Naive thymus-derived CD4-positive, alpha-beta T cell (primary cell): ENCODE data around the gene MED12L. TPM values are rescaled to one million over a fixed set of nuclear protein-coding genes. Genes with fewer than 3 reads are reported as not detected.

Source experiments
- ATAC-seq: fragments of 150-1000 bp; cut with Tn5 transposase; 2 replicates; pipeline ENCODE4 v1.10.0; 2021; ENCODE audit warnings: mild to moderate bottlenecking, moderate library complexity
- CTCF ChIA-PET: fragments of 350-600 bp; sonication (Branson Sonifier 250); formaldehyde crosslinking; loops from one replicate; lab custom pipeline; 2021; ENCODE audit warnings: antibody characterized with exemption; lab: Charles Lee
- POLR2A ChIA-PET: fragments of 350-600 bp; sonication (Branson Sonifier 250); formaldehyde crosslinking; loops from one replicate; lab custom pipeline; 2021; ENCODE audit warnings: antibody characterized with exemption, inconsistent platforms; lab: Charles Lee
- DNase-seq, 9 donors: peaks; one replicate each; pipeline versions ENCODE4 v3.0.0 to v3.0.0-alpha.2; 2020 to 2022; ENCODE audit warnings: mixed read lengths in 1 of 9
- H3K27ac ChIP-seq: one replicate; pipeline ENCODE4 v1.7.0; 2013; ENCODE audit warnings: mild to moderate bottlenecking, low read depth, low read length, moderate library complexity
- H3K27me3 ChIP-seq, 2 donors: one replicate each; pipeline ENCODE4 v1.7.0; 2013; ENCODE audit warnings: low read length in 2 of 2, mild to moderate bottlenecking in 2 of 2, moderate library complexity in 2 of 2; ENCODE audit not compliant: control insufficient read depth in 2 of 2, insufficient read depth in 2 of 2
- H3K36me3 ChIP-seq, 3 experiments: 1 replicate in 2 of 3; 2 replicates in 1 of 3; pipeline ENCODE4 v1.7.0; 2013; ENCODE audit warnings: low read length in 3 of 3, mild to moderate bottlenecking in 3 of 3, moderate library complexity in 1 of 3; ENCODE audit not compliant: insufficient read depth in 3 of 3, control insufficient read depth in 2 of 3
- H3K4me1 ChIP-seq, 2 donors: one replicate each; pipeline ENCODE4 v1.7.0; 2013; ENCODE audit warnings: low read length in 2 of 2, mild to moderate bottlenecking in 2 of 2, moderate library complexity in 1 of 2; ENCODE audit not compliant: control insufficient read depth in 2 of 2, insufficient read depth in 2 of 2
- H3K4me3 ChIP-seq: 2 replicates; pipeline ENCODE4 v1.7.0; 2013; ENCODE audit warnings: mild to moderate bottlenecking, low read length
- H3K9me3 ChIP-seq, 3 experiments: 1 replicate in 2 of 3; 2 replicates in 1 of 3; pipeline ENCODE4 v1.7.0; 2013; ENCODE audit warnings: low read length in 3 of 3; ENCODE audit not compliant: control insufficient read depth in 2 of 3
- H3K27ac Mint-ChIP-seq, 9 donors: one replicate each; pipeline ENCODE4 v1.8.0; 2020 to 2022; ENCODE audit warnings: mixed read lengths in 9 of 9, mild to moderate bottlenecking in 8 of 9, moderate library complexity in 5 of 9, inconsistent platforms in 2 of 9
- H3K27me3 Mint-ChIP-seq, 5 donors: one replicate each; pipeline ENCODE4 v1.8.0; 2021 to 2022; ENCODE audit warnings: mixed read lengths in 5 of 5, mild to moderate bottlenecking in 1 of 5
- H3K36me3 Mint-ChIP-seq, 5 donors: one replicate each; pipeline ENCODE4 v1.8.0; 2020 to 2022; ENCODE audit warnings: mixed read lengths in 5 of 5, mild to moderate bottlenecking in 3 of 5, inconsistent platforms in 1 of 5
- H3K4me1 Mint-ChIP-seq, 7 donors: one replicate each; pipeline ENCODE4 v1.8.0; 2020 to 2022; ENCODE audit warnings: mixed read lengths in 7 of 7, mild to moderate bottlenecking in 3 of 7, inconsistent platforms in 1 of 7
- H3K4me3 Mint-ChIP-seq, 10 donors: one replicate each; pipeline ENCODE4 v1.8.0; 2020 to 2022; ENCODE audit warnings: mild to moderate bottlenecking in 10 of 10, mixed read lengths in 10 of 10, moderate library complexity in 6 of 10, inconsistent platforms in 2 of 10
- H3K9me3 Mint-ChIP-seq, 11 donors: one replicate each; pipeline ENCODE4 v1.8.0; 2020 to 2022; ENCODE audit warnings: mixed read lengths in 11 of 11, mild to moderate bottlenecking in 4 of 11, inconsistent platforms in 1 of 11, moderate library complexity in 1 of 11
- intact Hi-C, 2 donors: fragments of 100-400 bp; cut with micrococcal nuclease; formaldehyde crosslinking; loops; one replicate each; pipeline ENCODE4 v1.15.1; 2023
- polyA plus RNA-seq, 2 donors: library from polyadenylated mRNA; unstranded; fragments of 300-500 nt; fragmentation: Illumina TruSeq; gene quantifications; one replicate each; pipeline ENCODE4 v1.2.3, GENCODE V29; 2021
- total RNA-seq, 6 experiments: library from RNA in 5 of 6; stranded (reverse) in 5 of 6; gene quantifications; 1 replicate in 5 of 6; 2 replicates in 1 of 6; pipeline ENCODE4 v1.2.3 and lab custom pipeline; 2021 to 2026

MED12L gene
- total and polyA plus RNA-seq, 7 experiments from 2014 or later, result 0.32 to 4.9 (median 0.68) TPM; not detected in 2

DNA sequence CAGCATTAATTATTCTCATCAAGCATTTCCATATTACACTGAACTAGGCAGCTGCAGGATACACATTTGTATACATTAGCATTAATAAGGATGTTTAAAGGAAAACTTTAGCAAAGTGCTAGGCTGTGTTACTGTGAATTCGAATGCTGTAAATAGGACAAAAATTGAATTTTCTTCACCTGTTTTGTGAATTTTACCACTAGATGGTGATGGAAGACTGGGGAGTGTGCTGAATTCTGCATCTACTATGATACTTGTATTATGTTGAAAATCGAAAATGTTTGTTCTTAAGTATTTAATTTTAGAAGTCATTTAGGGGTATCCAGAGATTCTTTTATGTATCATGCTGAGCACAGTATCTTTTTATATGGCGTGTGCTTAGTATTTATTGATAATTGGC, 205.2 kb downstream of the MED12L start:
- intact Hi-C loops, result loop anchor here in 1 of 2 donors (2.0 kb wide), 1 partner anchor 548 kb away; no protein-coding TSS in a partner anchor
- no peaks in the 10 kb centered on the region for H3K27me3 ChIP-seq
- no peak overlapping the region for H3K4me3 ChIP-seq
- H3K36me3 Mint-ChIP-seq, result no peaks in the 10 kb centered on the region
- no peak overlapping the region for H3K4me3 Mint-ChIP-seq
- peaks cover 0 to 6% (median 0%) of the 10 kb centered on the region in 7 donors for H3K4me1 Mint-ChIP-seq
- POLR2A ChIA-PET, result no interaction called here
- no peaks in the 10 kb centered on the region for H3K4me1 ChIP-seq
- H3K27ac Mint-ChIP-seq, result no peak overlapping the region
- CTCF ChIA-PET, result no interaction called here
- DNase-seq (no peak), ATAC-seq (no peak)
- no peak overlapping the region for H3K27ac ChIP-seq
- H3K36me3 ChIP-seq, result no peaks in the 10 kb centered on the region
- H3K9me3 ChIP-seq, result no peaks in the 10 kb centered on the region
- no peaks in the 10 kb centered on the region for H3K9me3 Mint-ChIP-seq
- peaks cover 0 to 20% (median 0%) of the 10 kb centered on the region in 5 donors for H3K27me3 Mint-ChIP-seq

DNA sequence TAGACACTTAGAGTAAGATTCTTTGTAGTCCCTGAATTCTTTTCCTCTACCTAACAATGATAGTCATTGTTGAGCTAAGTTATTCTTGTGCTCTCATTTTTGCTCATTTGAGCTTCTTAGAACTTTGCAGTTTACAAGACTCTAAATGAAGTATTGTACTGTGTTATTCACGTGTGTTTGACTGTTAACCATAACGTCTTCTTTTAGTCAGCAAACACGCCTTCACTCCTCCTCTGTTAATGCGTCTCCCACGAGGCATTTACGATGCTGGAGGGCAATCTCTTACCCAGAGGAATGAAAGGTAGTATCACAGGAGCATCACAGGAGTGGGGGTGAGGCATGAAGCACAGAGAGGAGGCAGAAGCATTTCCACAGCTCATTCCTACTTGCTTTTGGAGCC, 207.7 kb downstream of the MED12L start:
- Mint-ChIP-seq H3K27me3 (peaks cover 0 to 31% (median 11%) of the 10 kb centered on the region in 5 donors), H3K4me1 (peaks cover 0 to 2% (median 0%) of the 10 kb centered on the region in 7 donors), H3K36me3 (no peaks in the 10 kb centered on the region), H3K9me3 (no peaks in the 10 kb centered on the region), H3K27ac (no peak overlapping the region), H3K4me3 (no peak overlapping the region)
- Histone ChIP-seq H3K36me3 (no peaks in the 10 kb centered on the region), H3K4me1 (no peaks in the 10 kb centered on the region), H3K4me3 (no peak overlapping the region), H3K27ac (no peak overlapping the region), H3K27me3 (no peaks in the 10 kb centered on the region), H3K9me3 (no peaks in the 10 kb centered on the region)
- no peak for ATAC-seq
- no peak for DNase-seq
- ChIA-PET POLR2A (no interaction called here), CTCF (no interaction called here)
- intact Hi-C loops, result no loop called here

DNA sequence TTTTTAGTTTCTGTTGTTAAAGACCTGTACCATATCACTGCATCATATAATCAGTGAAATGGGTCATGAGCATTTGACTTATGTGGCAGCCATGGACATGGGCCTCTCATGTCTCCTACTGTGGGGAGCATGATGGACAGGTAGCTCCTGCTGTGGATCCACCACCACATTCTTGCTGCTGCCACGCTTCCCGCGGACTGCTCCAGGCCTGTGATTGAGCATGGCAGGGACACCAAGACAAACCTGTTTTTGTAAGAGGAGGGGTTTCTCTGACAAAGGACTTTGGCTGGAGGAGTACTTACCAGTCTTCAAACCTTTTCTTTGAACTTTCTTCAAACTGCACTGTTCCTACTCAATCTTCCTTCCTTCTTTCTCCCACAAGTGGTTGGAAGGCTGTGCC, 210.8 kb downstream of the MED12L start:
- CTCF ChIA-PET, result no interaction called here
- Histone ChIP-seq H3K36me3 (no peaks in the 10 kb centered on the region), H3K27me3 (no peaks in the 10 kb centered on the region), H3K4me1 (no peaks in the 10 kb centered on the region), H3K9me3 (no peaks in the 10 kb centered on the region), H3K4me3 (no peak overlapping the region), H3K27ac (no peak overlapping the region)
- H3K9me3 Mint-ChIP-seq, result no peaks in the 10 kb centered on the region
- intact Hi-C loops, result no loop called here
- H3K27me3 Mint-ChIP-seq, result peaks cover 4 to 46% (median 13%) of the 10 kb centered on the region in 5 donors
- no peaks in the 10 kb centered on the region for H3K36me3 Mint-ChIP-seq
- no peak overlapping the region for H3K4me3 Mint-ChIP-seq
- H3K27ac Mint-ChIP-seq, result no peak overlapping the region
- POLR2A ChIA-PET, result no interaction called here
- DNase-seq, result no peak
- H3K4me1 Mint-ChIP-seq, result peaks cover 0 to 5% (median 0%) of the 10 kb centered on the region in 7 donors
- no peak for ATAC-seq

DNA sequence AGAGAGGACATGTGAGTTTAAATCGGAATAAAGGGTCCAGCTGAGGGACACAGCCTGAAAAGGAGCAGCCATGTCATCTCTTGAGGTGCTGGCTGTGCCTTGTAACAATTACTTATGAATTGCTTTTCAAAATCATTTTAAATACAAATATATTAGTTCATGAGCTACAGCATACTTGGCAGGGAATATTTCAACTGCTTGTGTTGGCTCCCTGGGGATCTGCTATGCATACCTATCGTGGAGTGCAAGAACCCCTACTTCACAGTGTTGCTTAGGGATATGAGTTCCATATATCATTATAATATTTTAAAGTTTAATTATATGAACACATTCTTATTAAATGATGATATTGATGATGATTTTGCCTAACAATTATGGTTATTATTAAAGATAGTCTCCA, 212.0 kb downstream of the MED12L start:
- no peaks in the 10 kb centered on the region for H3K9me3 ChIP-seq

DNA sequence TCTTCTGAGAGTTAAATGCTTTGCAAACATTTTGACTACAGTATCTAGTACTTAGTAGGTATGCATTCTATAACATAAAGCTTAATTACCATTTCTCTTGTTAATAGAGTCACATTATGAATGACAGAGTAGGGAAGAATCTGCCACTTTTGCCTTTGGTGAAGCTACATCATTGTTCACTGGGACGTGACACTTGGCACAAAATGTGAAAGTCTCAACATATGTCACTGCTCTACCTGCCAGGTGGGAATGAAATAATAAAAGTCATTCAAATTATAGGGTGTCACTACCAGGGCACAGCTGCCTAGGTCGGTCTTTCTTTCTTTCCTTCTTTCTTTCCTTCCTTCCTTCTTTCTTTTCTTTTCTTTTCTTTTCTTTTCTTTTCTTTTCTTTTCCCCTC, 213.5 kb downstream of the MED12L start:
- Mint-ChIP-seq H3K27ac (no peak overlapping the region), H3K4me1 (peaks cover 0 to 12% (median 0%) of the 10 kb centered on the region in 7 donors)

More for the DNA sequence above, 212.0 kb downstream of the MED12L start:
- CTCF ChIA-PET, result interaction anchor here (0.7 kb wide), 1 partner anchor 10 kb away, joined by 3 read pairs; no protein-coding TSS in a partner anchor
- POLR2A ChIA-PET, result no interaction called here
- H3K36me3 Mint-ChIP-seq, result no peaks in the 10 kb centered on the region
- Histone ChIP-seq H3K4me3 (no peak overlapping the region), H3K4me1 (no peaks in the 10 kb centered on the region), H3K36me3 (no peaks in the 10 kb centered on the region), H3K27me3 (peaks cover 0 to 2% of the 10 kb centered on the region in 2 donors), H3K27ac (no peak overlapping the region)
- peaks cover 0 to 12% (median 0%) of the 10 kb centered on the region in 7 donors for H3K4me1 Mint-ChIP-seq
- H3K27me3 Mint-ChIP-seq, result peaks cover 4 to 44% (median 13%) of the 10 kb centered on the region in 5 donors
- no peaks in the 10 kb centered on the region for H3K9me3 Mint-ChIP-seq
- DNase-seq (no peak), ATAC-seq (no peak)
- H3K27ac Mint-ChIP-seq, result no peak overlapping the region
- no peak overlapping the region for H3K4me3 Mint-ChIP-seq
- intact Hi-C loops, result no loop called here

DNA sequence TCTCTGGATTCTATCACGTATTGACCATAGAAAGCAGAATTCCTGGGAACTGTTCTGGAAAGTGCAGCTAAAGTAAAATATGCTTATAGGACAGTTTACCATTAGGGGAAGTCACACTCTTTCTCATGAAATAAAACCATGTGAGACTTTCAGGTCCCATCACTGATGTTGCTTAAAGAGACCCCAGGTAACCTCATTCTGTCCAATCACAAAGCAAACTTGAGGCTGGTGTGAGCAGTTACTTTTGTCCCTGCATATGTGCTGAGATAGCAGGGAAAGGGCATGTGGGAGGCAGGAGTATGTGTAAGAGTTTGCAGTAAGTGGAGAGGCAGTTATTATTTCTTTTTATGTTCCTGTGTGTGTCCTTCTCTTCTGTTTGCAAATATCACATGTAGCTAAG, 215.1 kb downstream of the MED12L start:
- Mint-ChIP-seq H3K9me3 (no peaks in the 10 kb centered on the region), H3K4me3 (no peak overlapping the region), H3K4me1 (peaks cover 0 to 19% (median 3%) of the 10 kb centered on the region in 7 donors), H3K27me3 (peaks cover 11 to 36% (median 21%) of the 10 kb centered on the region in 5 donors), H3K36me3 (peaks cover 0 to 2% (median 0%) of the 10 kb centered on the region in 5 donors), H3K27ac (no peak overlapping the region)
- no peak overlapping the region for H3K27ac ChIP-seq
- intact Hi-C loops, result no loop called here
- POLR2A ChIA-PET, result no interaction called here
- H3K27me3 ChIP-seq, result peaks cover 0 to 2% of the 10 kb centered on the region in 2 donors
- no peaks in the 10 kb centered on the region for H3K36me3 ChIP-seq
- no peak overlapping the region for H3K4me3 ChIP-seq
- CTCF ChIA-PET, result no interaction called here
- ATAC-seq, result no peak
- H3K4me1 ChIP-seq, result peaks cover 0 to 7% of the 10 kb centered on the region in 2 donors
- no peaks in the 10 kb centered on the region for H3K9me3 ChIP-seq
- no peak for DNase-seq

More for the DNA sequence above, 213.5 kb downstream of the MED12L start:
- intact Hi-C loops, result no loop called here
- H3K27me3 Mint-ChIP-seq, result peaks cover 11 to 36% (median 20%) of the 10 kb centered on the region in 5 donors
- POLR2A ChIA-PET, result no interaction called here
- Histone ChIP-seq H3K36me3 (no peaks in the 10 kb centered on the region), H3K4me1 (no peaks in the 10 kb centered on the region), H3K9me3 (no peaks in the 10 kb centered on the region), H3K27me3 (peaks cover 0 to 2% of the 10 kb centered on the region in 2 donors), H3K4me3 (no peak overlapping the region), H3K27ac (no peak overlapping the region)
- H3K9me3 Mint-ChIP-seq, result no peaks in the 10 kb centered on the region
- H3K36me3 Mint-ChIP-seq, result peaks cover 0 to 2% (median 0%) of the 10 kb centered on the region in 5 donors
- CTCF ChIA-PET, result interaction anchor here (1.9 kb wide), 1 partner anchor 131 kb away, joined by 6 read pairs; no protein-coding TSS in a partner anchor
- no peak for DNase-seq
- no peak overlapping the region for H3K4me3 Mint-ChIP-seq
- ATAC-seq, result no peak

DNA sequence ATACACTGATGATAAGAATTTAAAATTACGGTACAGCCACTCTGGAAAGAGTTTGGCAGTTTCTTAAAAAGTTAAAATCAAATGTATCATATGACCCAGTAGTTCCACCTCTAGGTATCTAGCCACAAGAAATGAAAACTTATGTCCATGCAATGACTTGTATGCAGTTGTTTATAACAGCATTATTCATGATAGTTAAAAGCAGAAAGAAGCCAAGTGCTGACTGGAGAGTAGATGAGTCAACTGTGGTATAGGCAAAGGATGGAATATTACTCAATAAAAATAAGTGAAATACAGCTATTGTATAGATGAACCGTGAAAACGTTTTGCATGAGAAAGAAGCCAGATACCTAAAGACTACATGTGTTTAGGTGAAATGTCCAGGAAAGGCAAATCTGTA, 216.3 kb downstream of the MED12L start:
- CTCF ChIA-PET, result no interaction called here
- H3K9me3 ChIP-seq, result no peaks in the 10 kb centered on the region
- no peak overlapping the region for H3K4me3 ChIP-seq
- H3K27me3 ChIP-seq, result peaks cover 0 to 2% of the 10 kb centered on the region in 2 donors
- peaks cover 0 to 24% (median 5%) of the 10 kb centered on the region in 7 donors for H3K4me1 Mint-ChIP-seq
- peaks cover 0 to 11% of the 10 kb centered on the region in 2 donors for H3K4me1 ChIP-seq
- ATAC-seq (no peak), DNase-seq (no peak)
- no peak overlapping the region for H3K27ac Mint-ChIP-seq
- no peak overlapping the region for H3K27ac ChIP-seq
- H3K9me3 Mint-ChIP-seq, result no peaks in the 10 kb centered on the region
- POLR2A ChIA-PET, result no interaction called here
- no peak overlapping the region for H3K4me3 Mint-ChIP-seq
- peaks cover 0 to 2% (median 0%) of the 10 kb centered on the region in 5 donors for H3K36me3 Mint-ChIP-seq
- intact Hi-C loops, result no loop called here
- peaks cover 4 to 31% (median 20%) of the 10 kb centered on the region in 5 donors for H3K27me3 Mint-ChIP-seq
- H3K36me3 ChIP-seq, result no peaks in the 10 kb centered on the region
